IPS-20b (cell line): Measurements from ENCODE around the gene RBP2.
A peak's percentile ranks its signal among the peaks of the same experiment; 100 is the strongest.

Experiments
- H3K27ac ChIP-seq: one replicate; pipeline ENCODE4 v1.5.1; 2013; ENCODE audit warnings: low read length
- H3K27me3 ChIP-seq: 2 replicates; pipeline ENCODE4 v1.6.1; 2013; ENCODE audit warnings: mild to moderate bottlenecking, low read length, inconsistent platforms; ENCODE audit not compliant: insufficient read depth
- H3K36me3 ChIP-seq: 2 replicates; pipeline ENCODE4 v1.6.1; 2013; ENCODE audit warnings: low read depth, mild to moderate bottlenecking, inconsistent platforms, low read length, moderate library complexity; ENCODE audit not compliant: insufficient read depth
- H3K4me1 ChIP-seq: 2 replicates; pipeline ENCODE4 v1.6.1; 2013; ENCODE audit warnings: mild to moderate bottlenecking, control low read depth, inconsistent platforms, low read length, moderate library complexity; ENCODE audit not compliant: insufficient read depth
- H3K4me3 ChIP-seq: 2 replicates; pipeline ENCODE4 v1.5.1; 2013; ENCODE audit warnings: mild to moderate bottlenecking, low read length, inconsistent platforms
- H3K9ac ChIP-seq: 2 replicates; pipeline ENCODE4 v1.6.1; 2013; ENCODE audit warnings: low read depth, mild to moderate bottlenecking, inconsistent platforms, low read length, moderate library complexity
- H3K9me3 ChIP-seq: 2 replicates; pipeline ENCODE4 v1.6.1; 2013; ENCODE audit warnings: mild to moderate bottlenecking, low read depth, low read length, inconsistent platforms; ENCODE audit not compliant: insufficient read depth

RBP2 gene

DNA sequence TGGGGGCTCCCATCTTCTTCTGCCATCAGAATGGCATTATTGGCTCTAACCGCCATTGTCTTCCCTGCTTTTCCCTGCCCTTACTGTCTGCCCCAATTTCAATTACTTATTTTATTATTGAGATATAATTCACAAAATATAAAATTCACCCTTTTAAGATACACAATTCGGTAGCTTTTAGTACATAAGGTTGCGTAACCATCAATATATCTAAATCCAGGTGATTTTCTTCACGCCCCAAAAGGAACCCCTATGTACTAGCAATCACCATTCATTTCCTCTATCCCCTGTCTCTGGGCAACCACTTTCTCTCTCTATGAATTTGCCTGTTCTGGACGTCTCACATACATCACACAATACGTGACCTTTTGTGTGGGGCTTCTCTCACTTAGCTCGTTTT is 18.0 kb downstream of the RBP2 start:
- Histone ChIP-seq H3K4me1 (peaks cover 29% of the 10 kb centered on the region; the same call in 1 of the 2 replicates), H3K36me3 (no peaks in the 10 kb centered on the region), H3K27ac (no peak overlapping the region), H3K9me3 (no peaks in the 10 kb centered on the region), H3K4me3 (no peak overlapping the region), H3K27me3 (no peaks in the 10 kb centered on the region), H3K9ac (no peak overlapping the region)

DNA sequence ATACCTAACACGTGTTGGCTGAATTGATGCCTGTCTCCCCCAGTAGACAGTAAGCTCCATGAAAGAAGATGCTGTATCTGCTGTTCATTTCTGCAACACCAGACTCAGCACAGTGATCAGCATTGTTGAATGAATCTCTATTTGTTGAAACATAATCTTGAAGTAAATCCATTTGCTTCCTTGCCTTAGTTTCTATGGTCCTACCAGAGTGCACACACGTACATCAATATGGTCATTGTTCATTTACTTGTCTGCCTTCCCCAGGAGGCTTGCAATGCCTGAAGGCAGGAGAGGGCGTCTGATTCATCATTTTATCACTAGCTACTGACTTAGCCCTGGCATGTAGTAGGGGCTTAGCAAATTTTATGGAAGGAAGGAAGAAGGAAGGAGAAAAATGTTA is 19.2 kb downstream of the RBP2 start:
- no peaks in the 10 kb centered on the region for H3K9me3 ChIP-seq
- H3K36me3 ChIP-seq = no peaks in the 10 kb centered on the region
- H3K27me3 ChIP-seq = no peaks in the 10 kb centered on the region
- H3K27ac ChIP-seq = no peak overlapping the region
- H3K4me1 ChIP-seq = peaks cover 29% of the 10 kb centered on the region; the same call in 1 of the 2 replicates
- no peak overlapping the region for H3K4me3 ChIP-seq
- H3K9ac ChIP-seq = no peak overlapping the region

DNA sequence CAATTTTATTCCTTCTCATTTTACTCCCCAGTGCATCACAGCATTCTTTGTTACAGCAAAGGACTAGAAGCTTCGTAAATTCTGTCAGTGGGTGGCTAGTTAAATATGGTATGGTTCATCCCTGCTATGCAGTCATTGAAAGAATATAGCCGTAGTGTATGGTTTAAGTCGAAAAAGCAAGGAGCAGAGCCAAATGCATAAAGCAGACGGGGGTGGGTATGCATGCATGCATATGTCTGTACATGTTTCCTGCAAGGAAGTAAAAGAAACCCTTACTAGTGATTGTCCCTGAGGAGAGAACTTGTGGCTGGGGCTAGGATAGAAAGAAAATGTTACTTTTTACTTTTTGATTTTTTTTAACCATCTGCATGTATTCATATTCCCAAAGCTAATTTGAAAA is 19.9 kb downstream of the RBP2 start:
- Histone ChIP-seq H3K36me3 (no peaks in the 10 kb centered on the region), H3K9ac (no peak overlapping the region), H3K4me1 (peaks cover 29% of the 10 kb centered on the region; the same call in 1 of the 2 replicates), H3K27me3 (no peaks in the 10 kb centered on the region), H3K4me3 (no peak overlapping the region), H3K9me3 (no peaks in the 10 kb centered on the region), H3K27ac (no peak overlapping the region)

DNA sequence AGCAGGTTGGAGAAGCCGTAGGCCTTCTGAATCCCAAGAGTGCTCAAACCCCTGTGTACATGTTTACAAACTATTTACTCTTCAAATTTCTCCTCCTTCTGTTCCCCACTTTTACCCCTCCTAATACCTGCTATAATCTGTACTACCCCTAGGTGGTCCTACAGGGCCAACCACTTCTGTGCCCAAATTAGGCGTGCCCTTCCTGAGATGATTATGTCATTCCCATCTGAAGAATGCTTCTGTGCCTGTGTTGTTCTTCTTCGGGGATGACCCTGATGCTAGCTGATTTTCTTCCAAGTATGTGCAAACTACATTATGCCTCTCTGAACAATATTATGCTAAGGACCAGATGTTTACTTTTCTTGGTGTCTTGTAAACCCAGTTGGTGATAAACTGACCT is 20.5 kb downstream of the RBP2 start:
- Histone ChIP-seq H3K4me3 (no peak overlapping the region), H3K36me3 (no peaks in the 10 kb centered on the region), H3K4me1 (peaks cover 29% of the 10 kb centered on the region; the same call in 1 of the 2 replicates), H3K27me3 (no peaks in the 10 kb centered on the region), H3K9ac (no peak overlapping the region), H3K27ac (no peak overlapping the region), H3K9me3 (no peaks in the 10 kb centered on the region)

DNA sequence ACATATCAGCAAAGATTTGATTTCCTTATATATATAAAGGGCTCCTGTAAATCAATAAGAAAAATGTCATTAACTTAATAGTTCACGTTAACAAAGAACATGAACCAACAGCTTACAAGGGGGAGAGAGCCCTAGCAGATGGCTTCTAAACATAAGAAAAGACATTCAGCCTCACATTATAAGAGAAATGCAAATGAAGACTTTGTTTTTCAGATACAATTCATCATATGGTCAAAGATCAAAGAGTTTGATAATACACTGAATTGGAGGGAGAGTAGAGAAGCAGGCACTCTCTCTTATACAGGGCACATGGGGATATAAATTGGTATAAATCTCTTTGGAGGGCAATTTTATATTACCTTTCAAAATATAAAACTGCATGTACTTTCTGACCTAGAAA is 21.1 kb downstream of the RBP2 start:
- Histone ChIP-seq H3K9ac (no peak overlapping the region; the same call in 1 of the 2 replicates), H3K27ac (no peak overlapping the region), H3K27me3 (no peaks in the 10 kb centered on the region), H3K36me3 (no peaks in the 10 kb centered on the region), H3K4me3 (0 out of 2 replicates have a peak overlapping the region, but pooled peaks have one; percentile 0), H3K4me1 (peaks cover 29% of the 10 kb centered on the region; the same call in 1 of the 2 replicates), H3K9me3 (no peaks in the 10 kb centered on the region)

DNA sequence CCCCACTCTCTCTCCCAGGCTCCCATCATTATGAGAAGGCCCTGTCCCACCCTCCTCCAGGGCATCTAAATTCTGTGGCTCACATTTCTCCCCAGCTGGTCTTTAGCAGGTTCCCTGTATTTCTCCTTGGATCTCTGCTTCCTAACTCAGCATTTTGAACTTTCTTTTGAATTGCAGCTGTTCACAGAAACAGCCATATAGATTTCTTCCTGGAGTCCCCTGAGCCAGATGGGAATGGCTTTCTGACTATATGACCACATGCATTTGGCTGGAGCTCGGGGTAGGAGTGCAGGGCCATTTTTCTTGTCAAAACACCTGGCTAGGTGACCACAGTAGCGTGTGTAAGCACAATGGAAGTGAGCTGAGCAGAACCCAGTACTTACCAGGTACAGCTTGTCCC is 22.0 kb downstream of the RBP2 start:
- peaks cover 29% of the 10 kb centered on the region; the same call in 1 of the 2 replicates for H3K4me1 ChIP-seq
- no peaks in the 10 kb centered on the region for H3K27me3 ChIP-seq
- no peak overlapping the region for H3K4me3 ChIP-seq

DNA sequence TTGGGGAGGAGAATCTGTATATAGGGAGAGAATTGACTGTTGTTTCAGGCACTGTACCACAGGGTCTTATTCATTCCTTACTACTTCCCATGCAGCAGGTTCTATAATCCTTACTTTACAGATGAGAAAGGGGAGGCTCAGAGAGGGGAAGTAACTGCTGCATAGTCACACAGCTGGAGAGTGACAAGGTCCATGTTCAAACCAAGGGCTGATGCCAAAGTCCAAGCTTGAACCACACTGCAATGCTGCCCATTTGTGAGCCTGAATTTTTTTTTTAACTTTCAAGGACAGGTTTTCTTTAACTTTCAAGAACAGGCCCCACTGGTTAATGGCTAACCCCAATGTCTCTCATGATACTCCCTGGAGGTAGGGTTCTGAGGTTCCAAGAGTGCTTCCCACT is 26.2 kb downstream of the RBP2 start:
- peaks cover 17% of the 10 kb centered on the region; the same call in 1 of the 2 replicates for H3K4me1 ChIP-seq
- no peaks in the 10 kb centered on the region for H3K9me3 ChIP-seq
- H3K27me3 ChIP-seq = no peaks in the 10 kb centered on the region
- no peaks in the 10 kb centered on the region for H3K36me3 ChIP-seq
- no peak overlapping the region for H3K9ac ChIP-seq
- H3K4me3 ChIP-seq = no peak overlapping the region
- no peak overlapping the region for H3K27ac ChIP-seq

More for the DNA sequence above, 22.0 kb downstream of the RBP2 start:
- no peak overlapping the region for H3K27ac ChIP-seq
- no peaks in the 10 kb centered on the region for H3K9me3 ChIP-seq
- peak overlapping the region; percentile 13; the same call in 1 of the 2 replicates for H3K9ac ChIP-seq
- no peaks in the 10 kb centered on the region for H3K36me3 ChIP-seq

DNA sequence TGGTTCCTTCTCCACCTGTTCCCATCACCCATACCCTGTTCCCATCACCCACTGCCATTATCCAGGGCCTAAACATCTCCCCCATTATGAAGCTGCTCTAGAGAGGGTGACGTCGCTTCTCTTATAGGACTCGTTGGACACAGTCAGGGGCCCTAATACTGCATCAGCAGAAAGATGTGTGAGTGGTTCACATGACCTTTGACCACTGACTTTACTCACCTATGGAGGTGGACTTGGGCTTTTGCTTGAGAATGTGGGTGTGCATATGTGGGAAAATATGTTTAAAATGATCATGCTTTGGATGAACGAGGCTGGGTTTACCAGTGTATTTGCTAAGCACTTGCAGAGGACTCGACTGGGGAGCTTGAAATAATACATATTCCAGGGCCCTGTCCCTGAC is 26.8 kb downstream of the RBP2 start:
- H3K36me3 ChIP-seq = no peaks in the 10 kb centered on the region
- H3K4me1 ChIP-seq = peaks cover 11% of the 10 kb centered on the region; the same call in 1 of the 2 replicates
- H3K4me3 ChIP-seq = no peak overlapping the region
- no peaks in the 10 kb centered on the region for H3K27me3 ChIP-seq
- H3K27ac ChIP-seq = no peak overlapping the region
- no peaks in the 10 kb centered on the region for H3K9me3 ChIP-seq
- no peak overlapping the region for H3K9ac ChIP-seq

DNA sequence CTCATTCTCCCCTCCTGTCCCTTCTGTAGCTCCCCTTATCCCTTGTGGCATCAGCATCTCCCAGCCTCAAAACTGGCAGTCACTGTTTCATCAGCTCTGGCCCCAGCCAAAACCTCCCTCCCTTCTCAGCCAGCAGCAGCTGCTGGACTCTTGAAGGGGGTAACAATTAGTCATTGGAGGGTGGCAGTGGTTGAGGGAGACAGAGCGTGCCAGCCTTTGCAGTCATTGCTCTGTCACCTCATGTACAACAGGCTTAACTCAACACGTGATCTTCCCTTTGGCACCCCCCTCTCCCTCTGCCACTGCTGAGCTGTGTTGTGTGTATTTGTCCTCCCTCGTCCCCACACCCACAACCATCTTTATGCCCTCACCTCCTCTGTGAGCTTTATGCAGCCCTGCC is 28.2 kb downstream of the RBP2 start:
- H3K27ac ChIP-seq = no peak overlapping the region
- no peak overlapping the region for H3K4me3 ChIP-seq
- no peak overlapping the region for H3K9ac ChIP-seq
- H3K36me3 ChIP-seq = no peaks in the 10 kb centered on the region
- H3K9me3 ChIP-seq = no peaks in the 10 kb centered on the region
- no peaks in the 10 kb centered on the region for H3K27me3 ChIP-seq
- no peaks in the 10 kb centered on the region; the same call in 1 of the 2 replicates for H3K4me1 ChIP-seq

DNA sequence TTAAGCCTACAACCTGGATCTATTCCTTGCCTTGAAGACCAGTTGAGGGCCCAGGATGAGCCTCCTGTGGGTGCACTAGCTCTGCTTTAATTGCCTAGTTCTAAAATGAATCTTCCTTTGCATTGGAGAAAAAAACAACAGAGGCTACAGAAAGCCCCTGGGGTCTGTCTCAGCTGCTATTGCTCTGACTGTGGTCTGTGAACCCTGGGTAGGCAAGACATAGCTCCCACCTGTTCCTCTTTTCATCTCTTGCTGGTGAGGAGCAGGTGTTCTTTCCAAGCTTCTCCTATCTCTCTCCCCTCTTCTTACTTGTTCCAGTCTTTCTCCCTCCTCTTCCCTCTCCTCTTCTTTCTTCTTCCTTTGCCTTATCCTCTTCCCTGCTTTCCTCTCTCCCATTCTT is 28.8 kb downstream of the RBP2 start:
- Histone ChIP-seq H3K4me1 (no peaks in the 10 kb centered on the region; the same call in 1 of the 2 replicates), H3K9me3 (no peaks in the 10 kb centered on the region), H3K9ac (no peak overlapping the region), H3K27ac (no peak overlapping the region), H3K36me3 (no peaks in the 10 kb centered on the region), H3K4me3 (no peak overlapping the region), H3K27me3 (no peaks in the 10 kb centered on the region)

DNA sequence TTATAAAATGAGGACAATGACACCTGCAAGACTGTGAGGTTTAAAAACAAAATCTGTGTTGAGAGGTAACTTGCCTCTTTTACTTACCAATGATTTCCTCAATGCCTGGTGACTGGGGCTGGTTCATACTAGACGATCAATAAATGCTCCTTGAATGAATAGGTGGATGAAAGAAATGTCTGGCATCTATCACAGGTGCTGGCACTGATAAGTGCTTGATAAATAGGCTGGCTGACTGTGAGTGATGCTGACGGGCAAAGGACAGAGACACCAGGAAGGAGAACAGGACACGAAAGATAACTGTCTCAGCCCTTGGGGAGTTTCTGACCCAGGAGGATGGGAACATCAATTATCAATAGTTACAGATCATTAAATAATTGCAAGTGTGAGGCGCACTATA is 31.9 kb downstream of the RBP2 start:
- no peaks in the 10 kb centered on the region; the same call in 1 of the 2 replicates for H3K4me1 ChIP-seq
- H3K27ac ChIP-seq = no peak overlapping the region
- no peaks in the 10 kb centered on the region for H3K27me3 ChIP-seq

DNA sequence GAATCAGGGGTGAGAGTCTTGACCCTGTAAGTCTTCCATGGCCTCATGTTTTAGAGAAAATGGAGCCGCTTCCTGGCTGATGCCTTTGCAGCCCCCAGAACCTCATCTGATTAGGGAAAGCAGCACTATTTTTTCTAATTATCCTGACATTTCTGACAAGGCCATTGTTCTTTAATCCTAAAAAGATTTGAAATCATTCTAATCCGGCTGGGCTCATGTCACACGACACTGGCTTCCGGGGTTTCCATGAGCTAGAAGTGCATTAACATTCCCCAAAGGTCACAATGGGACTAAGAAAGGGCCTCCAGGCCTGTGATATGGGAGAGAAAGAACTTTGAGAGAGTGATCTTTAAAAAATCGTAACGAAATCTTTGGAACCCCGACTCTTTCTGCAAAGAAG is 33.1 kb downstream of the RBP2 start:
- Histone ChIP-seq H3K4me1 (no peaks in the 10 kb centered on the region; the same call in 1 of the 2 replicates), H3K27me3 (no peaks in the 10 kb centered on the region), H3K9me3 (no peaks in the 10 kb centered on the region), H3K27ac (no peak overlapping the region), H3K4me3 (no peak overlapping the region), H3K36me3 (no peaks in the 10 kb centered on the region), H3K9ac (no peak overlapping the region)

More for the DNA sequence above, 31.9 kb downstream of the RBP2 start:
- no peaks in the 10 kb centered on the region for H3K36me3 ChIP-seq
- H3K9ac ChIP-seq = no peak overlapping the region
- H3K9me3 ChIP-seq = no peaks in the 10 kb centered on the region
- no peak overlapping the region for H3K4me3 ChIP-seq
